ENCODE measurements around the gene SRP9. TPM values are rescaled to one million over a fixed set of nuclear protein-coding genes. Genes with fewer than 3 reads are reported as not detected.

The SRP9 gene
- total RNA-seq, 4 donors from 2014 or later: 95.1 to 192 (median 164) TPM

DNA sequence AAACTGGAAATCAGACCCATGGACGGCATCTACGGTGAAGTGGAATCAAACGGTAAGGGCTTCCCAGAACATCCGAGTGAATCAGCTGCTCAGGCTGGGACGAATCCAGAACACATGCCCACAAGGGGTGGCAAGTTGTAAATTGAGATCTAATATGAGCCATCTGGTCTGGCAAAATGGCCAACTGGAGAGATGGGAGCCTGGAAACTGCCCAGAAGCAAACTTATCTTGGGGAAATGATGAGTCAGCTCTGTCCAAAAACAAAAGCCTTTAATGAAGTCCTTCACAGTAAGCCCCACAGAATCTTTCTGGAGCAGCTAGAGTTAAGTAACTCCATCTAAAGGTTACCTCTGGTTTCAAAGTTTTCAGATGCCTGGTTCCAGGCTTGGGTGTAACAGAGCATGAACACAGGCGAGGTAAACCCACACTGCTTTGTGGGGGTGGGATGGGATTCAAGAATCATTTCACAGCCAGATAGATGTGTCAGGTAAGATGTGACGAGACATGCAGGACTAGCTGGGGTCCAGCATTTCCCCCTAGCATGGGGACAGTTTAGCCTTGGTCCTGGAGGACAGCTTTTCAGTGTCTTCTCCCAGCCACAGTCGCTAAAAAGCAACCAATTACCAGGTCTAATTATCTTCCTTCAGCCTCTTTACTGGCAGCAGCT lies 10.5 kb upstream of the SRP9 start:
- WGBS: 32% methylated on average over 8 of the region's 8 CpGs
- no peak for DNase-seq (ENCODE audit: extremely low spot score)
- Histone ChIP-seq H3K27ac (replicated peaks in 1 of 4) (peak overlapping the region; percentile 16 to 72 (median 60)), H3K36me3 (no peaks in the 10 kb centered on the region), H3K4me1 (peaks cover 62 to 76% (median 68%) of the 10 kb centered on the region in 4 donors), H3K9me3 (no peaks in the 10 kb centered on the region), H3K27me3 (no peaks in the 10 kb centered on the region), H3K4me3 (no peak overlapping the region)
- intact Hi-C loops (cut with DNase I): no loop called here
- TF ChIP-seq POLR2AphosphoS5 (IDR thresholded peaks at IDR 0.05) (peak; percentile 10 to 13), EP300 (IDR thresholded peaks at IDR 0.05) (no peak)

DNA sequence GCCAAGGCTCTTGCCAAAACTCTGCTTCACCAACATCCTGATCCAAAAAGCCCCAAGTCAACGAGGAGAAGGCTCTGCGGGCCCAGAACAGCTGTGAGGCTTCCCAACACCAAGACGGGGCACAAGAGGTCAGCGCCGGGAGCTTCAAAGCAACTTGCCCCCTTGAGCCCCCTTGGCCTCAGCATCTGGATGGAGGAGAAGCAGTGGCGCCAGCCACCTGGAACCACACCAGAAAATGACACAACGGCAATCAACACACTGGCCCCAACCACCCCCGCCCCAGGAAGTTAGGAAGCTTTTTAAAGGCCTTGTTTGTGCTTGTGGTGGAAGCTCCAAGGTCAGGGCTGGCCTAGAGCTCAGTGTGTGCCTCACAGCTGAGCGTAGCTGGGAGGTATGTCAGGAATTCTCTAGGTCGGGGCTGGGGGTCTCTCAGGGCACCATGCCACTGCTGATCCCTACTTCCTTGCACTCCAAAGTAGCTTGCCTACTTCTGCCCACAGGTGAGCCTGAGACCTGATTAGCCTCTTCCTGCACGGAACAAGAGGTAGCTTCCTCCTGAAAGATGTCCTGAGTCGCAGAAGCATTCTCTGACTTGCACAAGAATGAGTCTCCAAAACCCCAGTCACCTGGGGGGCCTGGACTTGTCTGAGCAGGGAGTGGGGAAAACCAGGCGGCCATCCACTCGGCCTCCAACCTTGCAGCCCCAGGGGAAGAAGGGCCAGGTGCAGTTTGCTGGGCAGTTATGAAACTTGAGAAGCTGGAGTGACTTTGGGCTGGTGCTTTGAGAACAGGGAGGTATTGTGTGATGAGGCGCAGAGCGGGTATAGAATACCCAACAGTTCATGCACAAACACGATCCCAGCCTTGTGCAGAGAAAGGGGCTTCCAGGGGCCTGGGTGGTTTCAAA lies 9.7 kb upstream of the SRP9 start:
- intact Hi-C loops (cut with DNase I): no loop called here
- DNase-seq (ENCODE audit: extremely low spot score): no peak
- TF ChIP-seq POLR2A (IDR thresholded peaks at IDR 0.05; ENCODE audit: low read depth) (no peak), POLR2AphosphoS5 (IDR thresholded peaks at IDR 0.05) (peak in 1 of 2 donors; percentile 13)
- H3K4me1 ChIP-seq: peaks cover 64 to 78% (median 69%) of the 10 kb centered on the region in 4 donors
- H3K27ac ChIP-seq (replicated peaks in 1 of 4): peak overlapping the region; percentile 16 to 72 (median 60)
- no peaks in the 10 kb centered on the region for H3K9me3 ChIP-seq
- 72% methylated on average over 11 of the region's 17 CpGs for WGBS
- no peaks in the 10 kb centered on the region for H3K36me3 ChIP-seq
- H3K27me3 ChIP-seq: no peaks in the 10 kb centered on the region
- H3K4me3 ChIP-seq: no peak overlapping the region

DNA sequence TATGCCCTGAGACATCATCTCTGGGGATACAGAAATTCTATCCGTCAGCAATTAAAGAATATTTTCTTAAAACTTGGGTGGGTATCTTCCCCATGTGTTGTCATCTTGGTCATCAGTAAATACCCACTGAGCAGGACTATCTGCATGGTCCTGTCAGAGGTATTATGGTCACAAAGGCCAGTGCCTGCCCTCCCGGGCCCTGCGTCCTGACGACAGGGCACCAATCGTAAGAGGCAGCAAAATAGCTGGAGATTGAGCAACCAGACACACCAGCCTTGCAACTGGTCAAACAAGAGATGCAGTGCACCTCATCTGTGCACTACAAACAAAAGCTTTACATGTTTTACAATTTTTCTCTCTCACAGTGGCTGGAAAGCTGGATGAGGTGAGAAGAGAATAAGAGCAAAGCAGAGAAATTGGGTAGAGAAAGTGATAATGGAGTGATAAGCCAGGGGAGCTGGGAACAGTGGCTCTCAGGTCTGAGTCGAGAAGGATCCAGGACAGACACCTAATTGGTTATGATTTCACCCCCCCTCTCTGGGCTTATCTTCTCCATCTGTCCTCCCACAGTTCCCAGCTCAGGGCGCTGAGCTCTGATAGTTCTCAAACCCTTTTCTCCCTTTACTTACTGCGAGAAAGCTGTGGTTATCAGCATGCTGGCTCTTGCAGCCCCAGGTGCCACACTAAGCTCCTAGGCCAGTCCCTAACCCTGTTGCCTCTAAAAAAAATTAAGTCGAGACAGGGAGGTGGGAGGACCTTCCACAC lies 8.8 kb upstream of the SRP9 start:
- Histone ChIP-seq H3K4me1 (peaks cover 59 to 69% (median 63%) of the 10 kb centered on the region in 4 donors), H3K27ac (replicated peaks in 1 of 4) (no peak overlapping the region), H3K27me3 (no peaks in the 10 kb centered on the region), H3K9me3 (no peaks in the 10 kb centered on the region), H3K4me3 (no peak overlapping the region), H3K36me3 (no peaks in the 10 kb centered on the region)
- no peak for DNase-seq (ENCODE audit: extremely low spot score)
- TF ChIP-seq, protein P1, sequence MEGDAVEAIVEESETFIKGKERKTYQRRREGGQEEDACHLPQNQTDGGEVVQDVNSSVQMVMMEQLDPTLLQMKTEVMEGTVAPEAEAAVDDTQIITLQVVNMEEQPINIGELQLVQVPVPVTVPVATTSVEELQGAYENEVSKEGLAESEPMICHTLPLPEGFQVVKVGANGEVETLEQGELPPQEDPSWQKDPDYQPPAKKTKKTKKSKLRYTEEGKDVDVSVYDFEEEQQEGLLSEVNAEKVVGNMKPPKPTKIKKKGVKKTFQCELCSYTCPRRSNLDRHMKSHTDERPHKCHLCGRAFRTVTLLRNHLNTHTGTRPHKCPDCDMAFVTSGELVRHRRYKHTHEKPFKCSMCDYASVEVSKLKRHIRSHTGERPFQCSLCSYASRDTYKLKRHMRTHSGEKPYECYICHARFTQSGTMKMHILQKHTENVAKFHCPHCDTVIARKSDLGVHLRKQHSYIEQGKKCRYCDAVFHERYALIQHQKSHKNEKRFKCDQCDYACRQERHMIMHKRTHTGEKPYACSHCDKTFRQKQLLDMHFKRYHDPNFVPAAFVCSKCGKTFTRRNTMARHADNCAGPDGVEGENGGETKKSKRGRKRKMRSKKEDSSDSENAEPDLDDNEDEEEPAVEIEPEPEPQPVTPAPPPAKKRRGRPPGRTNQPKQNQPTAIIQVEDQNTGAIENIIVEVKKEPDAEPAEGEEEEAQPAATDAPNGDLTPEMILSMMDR (IDR thresholded peaks at IDR 0.05): no peak
- TF ChIP-seq POLR2AphosphoS5 (IDR thresholded peaks at IDR 0.05) (no peak), POLR2A (IDR thresholded peaks at IDR 0.05; ENCODE audit: low read depth) (no peak), EP300 (IDR thresholded peaks at IDR 0.05) (no peak)
- WGBS: 93% methylated on average over 9 of the region's 9 CpGs
- intact Hi-C loops (cut with DNase I): no loop called here

DNA sequence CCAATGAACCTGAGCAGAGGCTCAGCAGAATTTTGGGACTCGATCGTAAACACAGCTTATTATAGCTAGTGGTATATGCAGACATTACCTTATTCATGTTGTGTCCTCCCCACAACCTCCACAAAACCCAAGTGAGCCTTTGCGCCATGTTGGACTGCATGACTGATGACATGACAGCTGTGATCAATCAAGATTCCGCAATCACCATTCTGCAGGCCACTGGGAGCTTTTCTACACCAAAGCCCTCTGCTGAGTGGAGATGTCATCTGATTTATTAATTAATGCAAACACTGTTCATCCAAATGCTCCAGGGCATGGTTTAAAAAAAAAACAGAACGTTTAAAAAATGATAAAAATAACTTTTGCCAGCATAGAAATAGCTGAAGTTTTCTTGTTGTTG lies 7.9 kb upstream of the SRP9 start:
- intact Hi-C loops (cut with DNase I): loop anchor here (5.0 kb wide), 3 partner anchors 117 to 217 kb away; partner anchors contain the start of gene ENAH
- 93% methylated on average over 5 of the region's 5 CpGs for WGBS
- no peak overlapping the region for H3K4me3 ChIP-seq
- H3K4me1 ChIP-seq: peaks cover 50 to 61% (median 55%) of the 10 kb centered on the region in 4 donors
- no peak overlapping the region for H3K27ac ChIP-seq (replicated peaks in 1 of 4)
- H3K27me3 ChIP-seq: no peaks in the 10 kb centered on the region
- no peaks in the 10 kb centered on the region for H3K36me3 ChIP-seq
- H3K9me3 ChIP-seq: no peaks in the 10 kb centered on the region
- TF ChIP-seq, protein P1 (IDR thresholded peaks at IDR 0.05): no peak
- no peak for TF ChIP-seq POLR2AphosphoS5 (IDR thresholded peaks at IDR 0.05)
- TF ChIP-seq POLR2A (IDR thresholded peaks at IDR 0.05; ENCODE audit: low read depth): no peak
- no peak for TF ChIP-seq EP300 (IDR thresholded peaks at IDR 0.05)
- DNase-seq (ENCODE audit: extremely low spot score): no peak

DNA sequence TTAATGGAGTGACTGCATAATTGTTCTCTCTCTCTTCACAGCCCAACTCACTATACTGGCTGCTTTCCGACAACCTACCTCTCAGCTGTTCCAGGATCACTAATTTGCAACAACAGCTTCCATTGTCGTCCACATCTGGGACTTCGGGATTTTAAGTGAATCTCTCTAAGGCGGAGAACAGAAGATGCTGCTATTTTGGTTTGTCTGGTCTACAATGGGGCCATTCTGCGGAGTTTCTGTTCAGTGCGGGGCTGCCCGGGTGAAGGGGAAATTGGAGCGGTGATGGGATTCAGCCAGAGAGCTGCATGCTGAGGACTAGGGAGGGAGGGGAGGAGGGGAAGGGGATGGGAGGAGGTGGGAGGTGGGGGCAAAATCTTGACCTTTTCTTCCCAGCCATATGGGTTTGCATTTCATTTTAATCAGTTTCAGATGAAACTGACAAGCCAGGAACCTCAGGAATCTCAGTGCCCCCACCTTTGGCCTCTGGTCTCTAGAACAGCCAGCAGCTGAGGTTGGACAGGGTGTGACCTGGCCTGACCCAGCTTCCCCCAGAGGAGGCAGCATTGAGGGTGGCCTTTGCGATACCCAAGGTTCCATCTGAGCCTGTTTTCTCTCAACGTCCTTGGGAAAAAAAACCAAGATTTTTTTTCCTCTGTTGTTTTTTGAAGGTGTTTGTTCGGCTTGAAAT lies 6.9 kb upstream of the SRP9 start:
- H3K4me3 ChIP-seq: no peak overlapping the region
- TF ChIP-seq POLR2A (IDR thresholded peaks at IDR 0.05; ENCODE audit: low read depth) (no peak), POLR2AphosphoS5 (IDR thresholded peaks at IDR 0.05) (no peak), EP300 (IDR thresholded peaks at IDR 0.05) (no peak)
- TF ChIP-seq, protein P1 (IDR thresholded peaks at IDR 0.05): no peak
- WGBS: 88% methylated on average over 11 of the region's 11 CpGs
- peak; percentile 34 for DNase-seq (ENCODE audit: extremely low spot score)
- no peaks in the 10 kb centered on the region for H3K36me3 ChIP-seq
- H3K27ac ChIP-seq (replicated peaks in 1 of 4): peak overlapping the region in 3 of 4 donors; percentile 71 to 74 (median 74)
- H3K4me1 ChIP-seq: peaks cover 50 to 59% (median 54%) of the 10 kb centered on the region in 4 donors
- no peaks in the 10 kb centered on the region for H3K27me3 ChIP-seq
- H3K9me3 ChIP-seq: no peaks in the 10 kb centered on the region
- intact Hi-C loops (cut with DNase I): loop anchor here (5.0 kb wide), 3 partner anchors 118 to 218 kb away; partner anchors contain the start of gene ENAH
